ENCODE measurements around the gene MTX3.

Gene MTX3

DNA sequence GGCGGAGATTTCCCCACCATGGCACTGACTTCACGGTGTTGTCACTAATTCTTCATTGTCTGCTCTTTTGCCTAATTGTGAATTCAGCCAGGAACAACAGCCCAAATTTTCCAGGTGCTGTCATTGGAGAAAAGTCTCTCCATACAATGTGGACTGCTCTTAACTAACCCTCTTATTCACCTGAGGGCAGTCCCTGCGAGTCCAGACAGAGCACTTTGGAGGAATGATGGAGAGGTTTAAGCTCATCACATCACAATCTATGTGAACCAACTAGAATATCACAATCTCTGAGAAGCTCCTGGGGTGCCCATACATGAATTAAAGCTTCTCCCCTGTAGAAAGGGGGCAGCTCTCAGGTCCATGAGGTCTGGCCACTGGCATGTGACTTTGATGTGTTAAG lies 56.4 kb downstream of the MTX3 start:
- no peak for DNase-seq (ENCODE audit: low read depth)

DNA sequence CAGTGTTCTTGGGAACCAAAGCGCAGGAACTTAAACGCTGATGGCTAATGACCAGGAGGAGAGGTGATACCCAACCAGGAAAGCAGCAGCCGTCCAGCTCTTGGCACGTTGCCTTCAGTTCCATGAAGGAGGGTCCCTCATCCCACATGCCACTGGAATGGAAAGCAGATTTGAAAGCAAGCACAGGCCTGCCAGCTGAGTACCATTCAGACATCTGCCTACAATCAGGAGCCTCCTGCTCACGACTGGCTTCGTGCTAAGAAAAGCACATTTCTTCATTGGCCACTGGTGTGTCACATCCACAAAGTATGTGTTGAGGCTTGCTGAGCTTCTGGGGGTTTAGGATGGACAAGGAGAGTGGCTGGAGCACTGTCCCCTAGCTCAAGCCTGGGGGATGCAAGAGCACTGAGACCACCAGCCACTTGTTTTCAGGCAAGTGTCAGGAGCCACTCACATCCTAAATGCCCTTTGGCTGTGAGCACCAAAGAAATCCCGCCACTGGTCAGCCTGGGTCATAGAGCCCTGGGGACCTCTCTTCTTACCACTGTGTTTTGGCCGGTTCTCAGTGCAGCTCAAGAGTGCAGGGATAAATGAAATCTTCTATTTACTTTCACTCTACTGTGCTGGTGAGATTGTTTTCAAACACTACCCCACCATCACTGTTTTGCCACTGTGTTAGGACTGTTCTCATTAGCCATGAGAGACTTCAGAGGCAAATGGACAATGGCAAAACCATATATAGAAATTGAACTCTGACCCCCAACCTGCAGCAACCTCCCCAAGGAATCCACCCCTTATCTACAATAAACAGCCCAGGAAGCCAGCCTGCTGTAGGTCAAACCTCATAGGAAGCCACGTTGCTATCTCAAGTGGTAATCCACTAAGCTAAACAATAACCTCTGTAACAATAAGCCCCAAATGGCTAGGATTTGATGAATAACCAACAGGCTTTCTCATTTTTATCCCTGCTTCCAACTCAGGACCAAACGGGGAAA lies 58.3 kb downstream of the MTX3 start:
- no peak for DNase-seq (ENCODE audit: low read depth)

DNA sequence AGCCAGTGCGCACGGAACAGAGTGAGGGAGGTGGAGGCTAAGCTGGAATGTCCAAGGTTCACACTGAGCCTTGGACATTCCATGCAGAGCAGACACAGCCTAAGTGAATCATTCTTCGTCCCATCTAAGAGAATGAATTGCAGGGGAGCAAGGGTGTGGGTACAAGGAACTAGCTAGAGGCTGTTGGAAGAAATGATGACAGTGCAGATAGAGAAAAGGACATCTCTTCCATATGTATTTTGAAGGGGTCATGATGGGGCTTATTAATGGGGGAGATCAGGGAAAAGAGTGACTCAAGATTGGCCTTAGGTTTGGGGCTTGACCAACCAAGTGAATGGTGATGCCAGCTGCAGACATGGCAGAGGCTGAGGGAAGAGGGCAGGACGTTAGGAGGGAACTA lies 59.2 kb downstream of the MTX3 start:
- no peak for DNase-seq (ENCODE audit: low read depth)

DNA sequence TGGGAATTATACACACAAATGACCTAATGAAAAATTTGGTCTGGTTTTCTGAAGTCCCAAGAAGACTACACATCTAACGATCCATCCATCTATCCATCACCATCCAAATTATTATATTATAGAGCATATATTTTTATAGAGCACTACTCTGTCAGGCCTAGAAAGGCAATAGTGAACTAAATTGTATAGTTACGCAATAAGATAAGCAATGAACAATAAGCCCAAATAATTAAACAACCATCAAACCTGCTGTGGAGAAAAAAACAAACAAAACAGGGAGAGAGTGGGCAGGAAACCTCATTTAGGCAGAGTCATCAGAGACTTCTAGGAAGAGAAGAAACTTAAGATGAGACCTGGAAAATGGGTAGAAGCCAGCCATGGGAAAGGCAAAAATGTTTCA lies 59.7 kb downstream of the MTX3 start:
- no peak for DNase-seq (ENCODE audit: low read depth)

DNA sequence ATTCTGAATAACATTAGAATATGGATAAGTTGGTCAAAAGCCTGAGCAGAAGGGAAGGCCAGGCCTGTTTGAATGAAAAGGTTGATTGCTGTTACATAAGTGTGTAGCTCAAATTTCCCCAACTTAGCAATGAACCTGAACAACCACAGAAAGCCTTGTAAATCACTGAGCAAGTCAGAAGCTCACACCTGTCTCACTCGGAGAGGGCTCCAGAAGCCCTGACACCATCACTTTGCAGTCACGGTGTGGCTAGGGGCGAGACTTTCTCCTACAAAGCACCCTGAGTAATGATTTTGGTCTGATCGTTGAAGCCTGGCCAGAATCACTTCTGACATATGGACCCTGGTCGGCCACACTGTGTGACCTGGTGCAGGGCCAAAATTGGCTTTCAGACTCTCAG lies 62.0 kb downstream of the MTX3 start:
- no peak for DNase-seq (ENCODE audit: low read depth)
